Retina (tissue), 1 donor: ENCODE data around the gene LTB4R.

Experiments used
- DNase-seq: peaks from one replicate; pipeline ENCODE4 v3.0.0-alpha.2; 2016

Gene LTB4R

GRCh38 chr14:24310646-24311604 is at the start of gene LTB4R:
TSS of gene LTB4R (plus strand) at chr14:24311502. CDS start at chr14:24315652, 4,150 bp downstream.
- peak; percentile 90 for DNase-seq

GRCh38 chr14:24261969-24262327 is 49.4 kb upstream of the LTB4R start:
- DNase-seq, result no peak

GRCh38 chr14:24262821-24263733 is 48.2 kb upstream of the LTB4R start, which contains the start of gene TGM1:
TSS of gene TGM1 (minus strand) at chr14:24263177. CDS start at chr14:24262352, 825 bp downstream.
- DNase-seq, result no peak

GRCh38 chr14:24263848-24264247 is 47.5 kb upstream of the LTB4R start:
- DNase-seq, result no peak

GRCh38 chr14:24264298-24264697 is 47.0 kb upstream of the LTB4R start:
- no peak for DNase-seq

- no peak for DNase-seq
Measured at GRCh38 chr14:24266344-24267244, 44.7 kb upstream of the LTB4R start.

GRCh38 chr14:24267516-24267915 is 43.8 kb upstream of the LTB4R start:
- DNase-seq, result no peak

GRCh38 chr14:24268225-24268624 is 43.1 kb upstream of the LTB4R start:
- no peak for DNase-seq

GRCh38 chr14:24269368-24269767 is 41.9 kb upstream of the LTB4R start:
- no peak for DNase-seq

GRCh38 chr14:24269910-24270536 is 41.3 kb upstream of the LTB4R start:
- DNase-seq, result no peak

GRCh38 chr14:24270537-24271133 is 40.7 kb upstream of the LTB4R start:
- no peak for DNase-seq

GRCh38 chr14:24271134-24271833 is 40.0 kb upstream of the LTB4R start, which contains the start of gene RABGGTA:
TSS of gene RABGGTA (minus strand) at chr14:24271597. CDS start at chr14:24271115, 482 bp downstream.
- DNase-seq, result peak; percentile 96

GRCh38 chr14:24271834-24272263 is 39.5 kb upstream of the LTB4R start:
- DNase-seq, result no peak

GRCh38 chr14:24272467-24272866 is 38.8 kb upstream of the LTB4R start:
- no peak for DNase-seq

- DNase-seq, result no peak
Measured at GRCh38 chr14:24273422-24273998, 37.8 kb upstream of the LTB4R start.

GRCh38 chr14:24274101-24274543 is 37.2 kb upstream of the LTB4R start:
- DNase-seq, result no peak

- no peak for DNase-seq
Measured at GRCh38 chr14:24277071-24277470, 34.2 kb upstream of the LTB4R start.

- no peak for DNase-seq
Measured at GRCh38 chr14:24277606-24278321, 33.5 kb upstream of the LTB4R start.

GRCh38 chr14:24278424-24278823 is 32.9 kb upstream of the LTB4R start:
- DNase-seq, result no peak
